Measurements from ENCODE around the gene PGLYRP4. TPM values are rescaled to one million over a fixed set of nuclear protein-coding genes. Genes with fewer than 3 reads are reported as not detected.
A peak's percentile ranks its signal among the peaks of the same experiment; 100 is the strongest.

The PGLYRP4 gene
- total RNA-seq, 1 experiment from 2014 or later: not detected

DNA sequence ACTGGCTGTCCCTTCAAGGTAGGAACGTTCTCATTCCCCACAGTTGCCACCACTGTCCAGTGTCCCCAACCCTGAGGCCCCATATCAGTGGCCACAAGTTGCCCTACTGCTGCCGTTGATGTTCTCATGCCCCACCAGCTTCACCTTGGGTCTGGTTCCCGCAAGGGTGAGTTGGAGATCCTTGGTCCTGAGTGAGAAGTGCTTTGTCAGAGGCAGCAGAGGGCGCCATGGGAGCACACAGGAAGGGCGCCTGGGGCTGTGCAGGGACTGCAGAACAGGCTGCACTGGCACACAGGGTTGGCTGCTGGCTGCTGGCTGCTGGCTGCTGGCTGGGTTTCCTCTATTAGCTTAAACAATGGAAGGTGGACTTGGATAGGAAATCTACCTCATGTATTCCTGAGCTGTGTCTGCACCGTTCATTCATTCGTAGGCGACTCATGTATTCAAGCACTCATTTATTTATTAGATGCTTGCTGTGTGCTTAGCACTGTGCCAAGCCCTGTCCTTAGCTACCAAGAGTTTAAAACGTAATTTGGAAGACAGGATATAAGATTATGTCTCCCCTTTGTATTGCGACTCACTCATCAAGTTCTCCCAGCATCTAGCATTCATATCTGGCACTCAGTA lies 6.9 kb upstream of the PGLYRP4 start:
- H3K27ac ChIP-seq (ENCODE audit: low read length): no peak overlapping the region
- ATAC-seq (peak; percentile 95), DNase-seq (ENCODE audit: low read depth, low spot score) (no peak)
- 0 out of 2 replicates have a peak, but pooled peaks cover 3% of the 10 kb centered on the region for H3K4me1 ChIP-seq (ENCODE audit: control insufficient read depth, insufficient read depth, low read length)
- no peak for TF ChIP-seq SIN3A (IDR thresholded peaks at IDR 0.05; ENCODE audit: borderline replicate concordance, insufficient read depth, low read depth, low read length)
- TF ChIP-seq, protein P1, sequence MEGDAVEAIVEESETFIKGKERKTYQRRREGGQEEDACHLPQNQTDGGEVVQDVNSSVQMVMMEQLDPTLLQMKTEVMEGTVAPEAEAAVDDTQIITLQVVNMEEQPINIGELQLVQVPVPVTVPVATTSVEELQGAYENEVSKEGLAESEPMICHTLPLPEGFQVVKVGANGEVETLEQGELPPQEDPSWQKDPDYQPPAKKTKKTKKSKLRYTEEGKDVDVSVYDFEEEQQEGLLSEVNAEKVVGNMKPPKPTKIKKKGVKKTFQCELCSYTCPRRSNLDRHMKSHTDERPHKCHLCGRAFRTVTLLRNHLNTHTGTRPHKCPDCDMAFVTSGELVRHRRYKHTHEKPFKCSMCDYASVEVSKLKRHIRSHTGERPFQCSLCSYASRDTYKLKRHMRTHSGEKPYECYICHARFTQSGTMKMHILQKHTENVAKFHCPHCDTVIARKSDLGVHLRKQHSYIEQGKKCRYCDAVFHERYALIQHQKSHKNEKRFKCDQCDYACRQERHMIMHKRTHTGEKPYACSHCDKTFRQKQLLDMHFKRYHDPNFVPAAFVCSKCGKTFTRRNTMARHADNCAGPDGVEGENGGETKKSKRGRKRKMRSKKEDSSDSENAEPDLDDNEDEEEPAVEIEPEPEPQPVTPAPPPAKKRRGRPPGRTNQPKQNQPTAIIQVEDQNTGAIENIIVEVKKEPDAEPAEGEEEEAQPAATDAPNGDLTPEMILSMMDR (IDR thresholded peaks at IDR 0.05): peak; percentile 88
- ChIA-PET POLR2A (no interaction called here), CTCF (interaction anchor here (0.6 to 1.8 kb wide), 6 partner anchors 135 to 155 kb away, joined by 3 to 24 read pairs (median 5); no protein-coding TSS in a partner anchor)
- no TSS peak for BruUV-seq (replicated peaks)
- peaks cover 10% of the 10 kb centered on the region for H3K27me3 ChIP-seq (ENCODE audit: control insufficient read depth, insufficient read depth, low read length)
- H3K9me3 ChIP-seq (ENCODE audit: control insufficient read depth, insufficient read depth, low read depth, low read length): no peaks in the 10 kb centered on the region
- intact Hi-C loops (cut with micrococcal nuclease; ENCODE audit: unreplicated experiment): no loop called here
- no peaks in the 10 kb centered on the region for H3K36me3 ChIP-seq (ENCODE audit: control insufficient read depth, insufficient read depth, low read length)
- in situ Hi-C loops (cut with HindIII; ENCODE audit: low pct_unique_long_range_greater_than_20kb, low sequenced_read_pairs): loop anchor here (10.0 to 25.0 kb wide), 2 partner anchors 139 to 257 kb away; partner anchors contain the start of genes S100A14 and S100A16
- H3K4me3 ChIP-seq (ENCODE audit: low read depth in 2 of 2, low read length in 2 of 2): no peak overlapping the region

DNA sequence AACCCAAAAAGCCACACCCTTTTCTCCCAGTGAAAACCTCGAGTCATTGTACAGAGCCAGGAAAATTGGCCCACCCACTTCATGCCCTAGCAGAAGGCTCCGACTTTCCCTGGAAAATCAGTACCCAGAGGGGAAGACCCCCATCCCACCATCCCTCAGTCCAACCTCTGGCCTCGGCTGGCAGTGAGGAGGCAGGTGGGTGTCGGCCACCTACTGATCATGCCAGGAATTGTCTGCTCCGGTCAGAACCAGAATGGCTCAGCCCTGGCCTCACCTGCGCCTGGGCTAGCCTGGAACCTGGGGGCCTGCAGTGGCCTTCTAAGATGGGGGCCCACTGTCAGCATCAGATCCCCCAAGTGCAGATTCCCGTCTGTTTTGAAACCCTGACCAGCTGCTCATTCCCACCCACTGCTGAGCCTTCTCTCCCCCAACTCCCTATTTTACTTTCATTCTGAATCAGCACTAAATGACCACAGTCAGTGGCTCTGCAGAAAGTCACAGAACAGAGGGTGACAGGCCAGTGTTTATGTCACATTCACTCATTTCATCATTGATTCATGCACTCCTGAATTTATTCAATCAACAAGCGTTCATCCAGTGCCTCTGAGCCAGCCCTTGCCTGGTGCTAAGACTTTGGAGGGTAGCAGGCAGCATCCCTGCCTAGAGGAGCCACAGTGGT lies 6.0 kb upstream of the PGLYRP4 start:
- in situ Hi-C loops (cut with HindIII; ENCODE audit: low pct_unique_long_range_greater_than_20kb, low sequenced_read_pairs): loop anchor here (10.0 to 25.0 kb wide), 2 partner anchors 140 to 258 kb away; partner anchors contain the start of genes S100A14 and S100A16
- no peaks in the 10 kb centered on the region for H3K9me3 ChIP-seq (ENCODE audit: control insufficient read depth, insufficient read depth, low read depth, low read length)
- H3K27me3 ChIP-seq (ENCODE audit: control insufficient read depth, insufficient read depth, low read length): peaks cover 10% of the 10 kb centered on the region
- no peak overlapping the region for H3K27ac ChIP-seq (ENCODE audit: low read length)
- 0 out of 2 replicates have a peak, but pooled peaks cover 3% of the 10 kb centered on the region for H3K4me1 ChIP-seq (ENCODE audit: control insufficient read depth, insufficient read depth, low read length)
- no peak for ATAC-seq
- POLR2A ChIA-PET: no interaction called here
- no peaks in the 10 kb centered on the region for H3K36me3 ChIP-seq (ENCODE audit: control insufficient read depth, insufficient read depth, low read length)
- CTCF ChIA-PET: interaction anchor here (0.6 to 2.4 kb wide), 8 partner anchors 136 to 214 kb away, joined by 3 to 26 read pairs (median 6); no protein-coding TSS in a partner anchor
- H3K4me3 ChIP-seq (ENCODE audit: low read depth in 2 of 2, low read length in 2 of 2): no peak overlapping the region
- DNase-seq (ENCODE audit: low read depth, low spot score): no peak
- no TSS peak for BruUV-seq (replicated peaks)
- intact Hi-C loops (cut with micrococcal nuclease; ENCODE audit: unreplicated experiment): no loop called here
- no peak for TF ChIP-seq SIN3A (IDR thresholded peaks at IDR 0.05; ENCODE audit: borderline replicate concordance, insufficient read depth, low read depth, low read length)
- TF ChIP-seq, protein P2, sequence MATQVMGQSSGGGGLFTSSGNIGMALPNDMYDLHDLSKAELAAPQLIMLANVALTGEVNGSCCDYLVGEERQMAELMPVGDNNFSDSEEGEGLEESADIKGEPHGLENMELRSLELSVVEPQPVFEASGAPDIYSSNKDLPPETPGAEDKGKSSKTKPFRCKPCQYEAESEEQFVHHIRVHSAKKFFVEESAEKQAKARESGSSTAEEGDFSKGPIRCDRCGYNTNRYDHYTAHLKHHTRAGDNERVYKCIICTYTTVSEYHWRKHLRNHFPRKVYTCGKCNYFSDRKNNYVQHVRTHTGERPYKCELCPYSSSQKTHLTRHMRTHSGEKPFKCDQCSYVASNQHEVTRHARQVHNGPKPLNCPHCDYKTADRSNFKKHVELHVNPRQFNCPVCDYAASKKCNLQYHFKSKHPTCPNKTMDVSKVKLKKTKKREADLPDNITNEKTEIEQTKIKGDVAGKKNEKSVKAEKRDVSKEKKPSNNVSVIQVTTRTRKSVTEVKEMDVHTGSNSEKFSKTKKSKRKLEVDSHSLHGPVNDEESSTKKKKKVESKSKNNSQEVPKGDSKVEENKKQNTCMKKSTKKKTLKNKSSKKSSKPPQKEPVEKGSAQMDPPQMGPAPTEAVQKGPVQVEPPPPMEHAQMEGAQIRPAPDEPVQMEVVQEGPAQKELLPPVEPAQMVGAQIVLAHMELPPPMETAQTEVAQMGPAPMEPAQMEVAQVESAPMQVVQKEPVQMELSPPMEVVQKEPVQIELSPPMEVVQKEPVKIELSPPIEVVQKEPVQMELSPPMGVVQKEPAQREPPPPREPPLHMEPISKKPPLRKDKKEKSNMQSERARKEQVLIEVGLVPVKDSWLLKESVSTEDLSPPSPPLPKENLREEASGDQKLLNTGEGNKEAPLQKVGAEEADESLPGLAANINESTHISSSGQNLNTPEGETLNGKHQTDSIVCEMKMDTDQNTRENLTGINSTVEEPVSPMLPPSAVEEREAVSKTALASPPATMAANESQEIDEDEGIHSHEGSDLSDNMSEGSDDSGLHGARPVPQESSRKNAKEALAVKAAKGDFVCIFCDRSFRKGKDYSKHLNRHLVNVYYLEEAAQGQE (IDR thresholded peaks at IDR 0.05; ENCODE audit: insufficient read depth in 1 of 2, low read depth in 2 of 2, low read length in 1 of 2): no peak
- TF ChIP-seq POLR2AphosphoS5 (IDR thresholded peaks at IDR 0.05; ENCODE audit: low read depth, low read length): no peak
- TF ChIP-seq, protein P1 (IDR thresholded peaks at IDR 0.05): no peak
- TF ChIP-seq TCF7L2 (IDR thresholded peaks at IDR 0.05; ENCODE audit: low read depth, low read length): no peak

All from Panc1 (cell line).